WTC11 (cell line): ENCODE data around the gene PLPPR3.

ENCODE experiments used
- CREB1 ChIP-seq: sonication (generic); formaldehyde crosslinking; IDR thresholded peaks from 2 replicates; pipeline ENCODE4 v1.8.0; 2023; ENCODE audit warnings: mild to moderate bottlenecking, missing genetic modification reagents
- CREM ChIP-seq: sonication (generic); formaldehyde crosslinking; IDR thresholded peaks from 2 replicates; pipeline ENCODE4 v1.8.1; 2022; ENCODE audit warnings: mild to moderate bottlenecking, missing genetic modification reagents, moderate library complexity
- KAT7 ChIP-seq: sonication (generic); formaldehyde crosslinking; IDR thresholded peaks from 2 replicates; pipeline ENCODE4 v1.8.1; 2023; ENCODE audit warnings: missing genetic modification reagents, mild to moderate bottlenecking, borderline replicate concordance
- MAX ChIP-seq: sonication (generic); formaldehyde crosslinking; IDR thresholded peaks from 2 replicates; pipeline ENCODE4 v1.8.0; 2022; ENCODE audit warnings: mild to moderate bottlenecking, missing genetic modification reagents
- NFYB ChIP-seq: sonication (generic); formaldehyde crosslinking; conservative IDR thresholded peaks from 2 replicates; pipeline ENCODE4 v1.8.0; 2022; ENCODE audit warnings: low read depth, missing genetic modification reagents
- RELA ChIP-seq: sonication (generic); formaldehyde crosslinking; IDR thresholded peaks from 2 replicates; pipeline ENCODE4 v1.8.1; 2022; ENCODE audit warnings: missing genetic modification reagents, mild to moderate bottlenecking, borderline replicate concordance
- SMAD3 ChIP-seq: sonication (generic); formaldehyde crosslinking; IDR thresholded peaks from 2 replicates; pipeline ENCODE4 v1.8.0; 2022; ENCODE audit warnings: missing genetic modification reagents, mild to moderate bottlenecking, borderline replicate concordance
- SMAD4 ChIP-seq: sonication (generic); formaldehyde crosslinking; IDR thresholded peaks from 2 replicates; pipeline ENCODE4 v1.8.0; 2022; ENCODE audit warnings: mild to moderate bottlenecking, missing genetic modification reagents
- ZNF263 ChIP-seq: sonication (generic); formaldehyde crosslinking; IDR thresholded peaks from 2 replicates; pipeline ENCODE4 v1.8.1; 2022; ENCODE audit warnings: low read depth, mild to moderate bottlenecking, moderate library complexity, missing genetic modification reagents
- ZNF396 ChIP-seq: fragments of 250-450 bp; sonication (Bioruptor Pico); IDR thresholded peaks from 2 replicates; pipeline ENCODE4 v1.8.0; 2021; ENCODE audit warnings: mild to moderate bottlenecking, moderate library complexity, borderline replicate concordance
- TF ChIP-seq, protein P1 (sequence below): fragments of 250-450 bp; sonication (Bioruptor Pico); IDR thresholded peaks from 2 replicates; pipeline ENCODE4 v2.1.2; 2022; ENCODE audit warnings: mild to moderate bottlenecking, moderate library complexity
- TF ChIP-seq, protein P2 (sequence below): fragments of 200-600 bp; IDR thresholded peaks from 2 replicates; pipeline ENCODE4 v1.8.0; 2022; ENCODE audit warnings: antibody characterized with exemption

DNA sequence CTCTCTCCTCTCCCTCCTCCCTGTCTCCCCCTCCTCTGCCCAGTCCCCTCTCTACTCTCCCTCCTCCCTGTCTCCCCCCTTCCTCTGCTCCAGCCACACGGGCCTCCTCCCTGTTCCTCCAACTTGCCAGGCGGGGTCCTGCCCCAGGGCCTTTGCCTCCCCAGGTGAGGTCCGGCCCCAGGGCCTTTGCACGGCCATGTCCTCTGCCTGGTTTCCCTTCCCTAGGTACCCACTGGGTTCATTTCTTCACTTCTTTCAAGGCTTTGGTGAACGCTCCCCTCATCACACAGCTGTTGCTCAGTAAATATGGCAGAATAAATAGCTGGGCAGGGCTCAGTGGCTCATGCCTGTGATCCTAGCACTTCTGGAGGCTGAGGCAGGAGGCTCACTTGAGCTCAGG, 49.7 kb downstream of the PLPPR3 start:
- TF ChIP-seq CREB1 (CRISPR knock-in tag) (no peak), MAX (CRISPR knock-in tag) (no peak), RELA (CRISPR knock-in tag) (no peak), NFYB (CRISPR knock-in tag) (no peak), ZNF396 (CRISPR knock-in tag) (no peak), CREM (CRISPR knock-in tag) (no peak), KAT7 (CRISPR knock-in tag) (no peak), SMAD4 (CRISPR knock-in tag) (no peak), ZNF263 (CRISPR knock-in tag) (peak; percentile 48; the same call in 1 of the 2 replicates), SMAD3 (CRISPR knock-in tag) (no peak)
- TF ChIP-seq, protein P1, sequence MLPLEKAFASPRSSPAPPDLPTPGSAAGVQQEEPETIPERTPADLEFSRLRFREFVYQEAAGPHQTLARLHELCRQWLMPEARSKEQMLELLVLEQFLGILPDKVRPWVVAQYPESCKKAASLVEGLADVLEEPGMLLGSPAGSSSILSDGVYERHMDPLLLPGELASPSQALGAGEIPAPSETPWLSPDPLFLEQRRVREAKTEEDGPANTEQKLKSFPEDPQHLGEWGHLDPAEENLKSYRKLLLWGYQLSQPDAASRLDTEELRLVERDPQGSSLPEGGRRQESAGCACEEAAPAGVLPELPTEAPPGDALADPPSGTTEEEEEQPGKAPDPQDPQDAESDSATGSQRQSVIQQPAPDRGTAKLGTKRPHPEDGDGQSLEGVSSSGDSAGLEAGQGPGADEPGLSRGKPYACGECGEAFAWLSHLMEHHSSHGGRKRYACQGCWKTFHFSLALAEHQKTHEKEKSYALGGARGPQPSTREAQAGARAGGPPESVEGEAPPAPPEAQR (CRISPR knock-in tag): no peak
- TF ChIP-seq, protein P2, sequence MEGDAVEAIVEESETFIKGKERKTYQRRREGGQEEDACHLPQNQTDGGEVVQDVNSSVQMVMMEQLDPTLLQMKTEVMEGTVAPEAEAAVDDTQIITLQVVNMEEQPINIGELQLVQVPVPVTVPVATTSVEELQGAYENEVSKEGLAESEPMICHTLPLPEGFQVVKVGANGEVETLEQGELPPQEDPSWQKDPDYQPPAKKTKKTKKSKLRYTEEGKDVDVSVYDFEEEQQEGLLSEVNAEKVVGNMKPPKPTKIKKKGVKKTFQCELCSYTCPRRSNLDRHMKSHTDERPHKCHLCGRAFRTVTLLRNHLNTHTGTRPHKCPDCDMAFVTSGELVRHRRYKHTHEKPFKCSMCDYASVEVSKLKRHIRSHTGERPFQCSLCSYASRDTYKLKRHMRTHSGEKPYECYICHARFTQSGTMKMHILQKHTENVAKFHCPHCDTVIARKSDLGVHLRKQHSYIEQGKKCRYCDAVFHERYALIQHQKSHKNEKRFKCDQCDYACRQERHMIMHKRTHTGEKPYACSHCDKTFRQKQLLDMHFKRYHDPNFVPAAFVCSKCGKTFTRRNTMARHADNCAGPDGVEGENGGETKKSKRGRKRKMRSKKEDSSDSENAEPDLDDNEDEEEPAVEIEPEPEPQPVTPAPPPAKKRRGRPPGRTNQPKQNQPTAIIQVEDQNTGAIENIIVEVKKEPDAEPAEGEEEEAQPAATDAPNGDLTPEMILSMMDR: no peak
